GM12864 (cell line): ENCODE results near the gene DMAP1.

ENCODE experiments used
- DNase-seq: peaks from one replicate; pipeline ENCODE4 v3.0.0-alpha.2; 2011; ENCODE audit warnings: low read depth
- H3K4me3 ChIP-seq: 2 replicates; pipeline ENCODE4 v1.5.1; 2011; ENCODE audit warnings: mild to moderate bottlenecking, low read depth, low read length, control low read depth
- TF ChIP-seq, protein P1 (sequence below): IDR thresholded peaks from 2 replicates; pipeline ENCODE4 v1.5.1; 2011; ENCODE audit warnings: low read depth, mild to moderate bottlenecking, moderate library complexity, low read length, control low read depth, inconsistent platforms; ENCODE audit errors: missing control alignments

The DMAP1 gene

DNA sequence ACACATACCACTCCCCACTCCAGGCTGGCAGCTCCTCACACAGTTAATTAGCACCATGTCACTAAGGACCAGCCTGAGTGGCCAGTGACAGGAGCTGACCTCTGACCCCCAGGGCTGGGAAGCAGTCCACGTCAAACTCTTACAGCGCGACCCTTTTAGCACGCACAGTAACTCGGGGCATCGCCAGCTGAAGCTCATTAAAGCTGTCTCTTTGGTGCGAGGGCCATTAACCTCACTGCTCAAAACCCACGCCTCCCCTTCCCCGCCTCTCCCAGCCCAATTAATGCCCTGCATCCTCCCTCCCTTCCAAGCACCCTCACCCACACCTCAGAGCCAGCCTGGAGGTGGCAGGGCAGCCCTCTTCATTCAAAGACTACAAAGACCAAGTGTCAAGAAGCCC is 31.7 kb downstream of the DMAP1 start:
- no peak overlapping the region for H3K4me3 ChIP-seq
- TF ChIP-seq, protein P1, sequence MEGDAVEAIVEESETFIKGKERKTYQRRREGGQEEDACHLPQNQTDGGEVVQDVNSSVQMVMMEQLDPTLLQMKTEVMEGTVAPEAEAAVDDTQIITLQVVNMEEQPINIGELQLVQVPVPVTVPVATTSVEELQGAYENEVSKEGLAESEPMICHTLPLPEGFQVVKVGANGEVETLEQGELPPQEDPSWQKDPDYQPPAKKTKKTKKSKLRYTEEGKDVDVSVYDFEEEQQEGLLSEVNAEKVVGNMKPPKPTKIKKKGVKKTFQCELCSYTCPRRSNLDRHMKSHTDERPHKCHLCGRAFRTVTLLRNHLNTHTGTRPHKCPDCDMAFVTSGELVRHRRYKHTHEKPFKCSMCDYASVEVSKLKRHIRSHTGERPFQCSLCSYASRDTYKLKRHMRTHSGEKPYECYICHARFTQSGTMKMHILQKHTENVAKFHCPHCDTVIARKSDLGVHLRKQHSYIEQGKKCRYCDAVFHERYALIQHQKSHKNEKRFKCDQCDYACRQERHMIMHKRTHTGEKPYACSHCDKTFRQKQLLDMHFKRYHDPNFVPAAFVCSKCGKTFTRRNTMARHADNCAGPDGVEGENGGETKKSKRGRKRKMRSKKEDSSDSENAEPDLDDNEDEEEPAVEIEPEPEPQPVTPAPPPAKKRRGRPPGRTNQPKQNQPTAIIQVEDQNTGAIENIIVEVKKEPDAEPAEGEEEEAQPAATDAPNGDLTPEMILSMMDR: no peak
- no peak for DNase-seq

DNA sequence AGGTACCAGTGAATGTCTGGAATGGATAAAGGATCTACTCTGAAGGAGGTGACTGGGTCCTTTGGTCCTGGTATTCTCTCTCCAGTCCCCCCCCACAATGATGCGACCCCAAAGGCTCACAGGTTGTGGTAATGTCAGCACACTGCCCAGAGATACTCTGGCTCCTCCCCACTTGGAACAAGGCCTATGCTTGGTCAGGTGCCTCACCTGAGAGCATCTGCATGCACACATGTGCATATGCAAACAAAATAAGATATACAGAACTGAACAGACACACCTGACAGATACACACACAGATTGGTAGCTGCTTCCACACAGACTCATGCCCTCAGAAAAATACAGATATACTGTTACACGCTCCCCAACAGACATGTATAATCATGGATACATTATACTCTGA is 33.5 kb downstream of the DMAP1 start:
- TF ChIP-seq, protein P1: no peak
- no peak overlapping the region for H3K4me3 ChIP-seq
- DNase-seq: no peak

DNA sequence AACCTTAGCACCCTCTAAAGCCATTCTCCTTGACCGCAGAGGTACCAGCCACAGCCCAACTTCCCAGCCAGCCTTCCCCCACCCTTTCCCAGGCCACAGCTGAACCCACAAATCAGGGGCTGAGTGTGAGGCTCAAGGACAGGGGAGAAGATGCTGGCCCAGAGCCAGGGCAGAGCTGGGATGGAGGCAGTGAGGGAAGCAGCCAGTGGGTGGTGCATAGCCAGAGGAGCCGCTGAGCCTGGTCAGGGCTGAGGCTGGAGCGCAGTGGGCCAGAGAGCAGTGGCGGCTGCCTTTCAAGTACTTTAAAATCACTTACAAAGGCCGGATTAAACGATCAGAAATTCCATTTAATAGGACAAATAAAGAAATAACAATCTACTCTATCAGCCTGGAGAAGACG is 36.3 kb downstream of the DMAP1 start:
- TF ChIP-seq, protein P1: no peak
- no peak overlapping the region for H3K4me3 ChIP-seq
- DNase-seq: no peak

DNA sequence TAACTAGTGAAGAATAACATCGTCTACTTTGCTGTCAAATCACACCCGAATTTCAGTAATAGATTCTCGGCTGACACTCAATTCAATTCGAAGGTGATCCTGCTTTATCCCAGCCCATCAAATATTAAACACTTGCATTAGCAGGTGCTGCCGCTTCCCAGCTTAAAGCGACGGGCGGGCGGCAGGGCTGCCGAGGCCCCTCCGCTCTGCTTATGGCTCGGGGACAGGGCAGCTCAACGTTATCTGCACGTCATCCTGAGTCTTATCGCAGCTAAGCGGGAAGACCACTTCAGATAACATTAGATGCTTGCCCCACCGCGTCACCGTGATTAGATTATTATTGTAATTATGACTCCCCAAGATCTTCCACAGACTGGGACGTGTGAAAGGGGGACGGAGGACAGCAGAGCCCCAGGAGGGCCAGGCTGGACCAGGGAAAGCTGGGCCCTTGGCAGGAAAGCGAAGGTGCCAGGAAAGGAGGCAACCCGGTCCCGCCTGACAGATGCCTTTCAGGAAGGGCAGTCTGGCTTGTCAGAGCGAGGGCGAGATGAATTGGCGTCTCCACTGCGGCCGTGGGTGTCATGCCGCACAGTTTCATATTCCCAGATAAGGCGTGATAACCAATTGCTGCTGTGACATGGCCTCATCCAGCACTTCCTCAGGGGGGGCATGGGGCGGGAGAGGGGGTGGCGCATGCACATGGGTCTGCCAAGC is 37.0 kb downstream of the DMAP1 start:
- TF ChIP-seq, protein P1: no peak
- no peak overlapping the region for H3K4me3 ChIP-seq
- no peak for DNase-seq

DNA sequence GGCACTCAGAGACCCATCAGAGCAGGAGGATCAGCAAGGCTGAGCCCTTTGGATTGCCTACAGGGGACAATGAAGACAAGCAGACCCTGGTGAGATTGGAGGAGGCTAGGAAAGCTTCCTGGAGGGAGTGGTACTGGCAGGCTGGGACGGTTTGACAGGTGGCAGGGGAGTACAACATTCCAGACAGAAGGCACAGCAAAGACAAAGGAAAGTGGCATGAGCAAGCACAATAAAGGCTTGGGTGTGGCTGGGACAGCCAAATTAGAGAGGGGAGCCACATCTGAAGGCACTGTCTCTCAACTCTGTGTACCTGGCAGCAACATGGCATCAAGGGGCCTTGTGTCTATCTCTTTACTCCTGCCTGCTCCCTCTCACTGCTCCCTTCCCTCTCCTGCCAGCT is 38.2 kb downstream of the DMAP1 start:
- H3K4me3 ChIP-seq: no peak overlapping the region
- TF ChIP-seq, protein P1: no peak
- no peak for DNase-seq

DNA sequence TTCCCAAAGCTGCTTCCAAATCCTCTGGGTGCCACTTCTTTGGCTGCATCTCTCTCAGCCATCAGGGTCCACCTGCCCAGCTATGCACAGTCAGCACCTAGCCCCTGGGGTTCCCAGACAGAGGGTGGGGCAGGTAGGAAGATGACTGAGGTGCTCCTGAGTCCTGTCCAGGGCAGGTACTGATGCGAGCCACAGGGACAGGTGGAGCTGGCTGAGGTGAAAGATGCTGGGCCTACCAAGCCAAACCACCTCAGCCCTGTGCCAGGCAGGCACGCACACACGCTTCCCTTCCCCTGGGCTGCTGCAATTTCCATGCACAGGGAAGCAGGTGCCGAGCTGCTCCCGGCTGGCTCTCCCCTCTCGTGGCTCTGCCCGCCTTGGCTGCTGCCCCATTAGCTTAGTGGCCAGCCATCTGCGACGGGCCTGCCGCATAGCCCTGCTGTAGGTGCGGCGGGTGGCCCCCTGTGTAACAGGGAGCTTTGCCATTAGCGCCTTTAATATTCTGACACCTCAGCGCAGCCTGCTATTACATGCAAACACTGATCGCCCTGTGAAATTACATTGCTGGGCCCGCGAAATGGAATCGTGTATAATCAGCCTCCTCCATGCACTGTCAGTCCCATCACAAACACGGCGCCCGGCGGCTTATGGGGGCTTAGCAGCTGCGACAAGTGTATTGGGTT is 38.9 kb downstream of the DMAP1 start:
- TF ChIP-seq, protein P1: no peak
- H3K4me3 ChIP-seq: no peak overlapping the region
- no peak for DNase-seq

DNA sequence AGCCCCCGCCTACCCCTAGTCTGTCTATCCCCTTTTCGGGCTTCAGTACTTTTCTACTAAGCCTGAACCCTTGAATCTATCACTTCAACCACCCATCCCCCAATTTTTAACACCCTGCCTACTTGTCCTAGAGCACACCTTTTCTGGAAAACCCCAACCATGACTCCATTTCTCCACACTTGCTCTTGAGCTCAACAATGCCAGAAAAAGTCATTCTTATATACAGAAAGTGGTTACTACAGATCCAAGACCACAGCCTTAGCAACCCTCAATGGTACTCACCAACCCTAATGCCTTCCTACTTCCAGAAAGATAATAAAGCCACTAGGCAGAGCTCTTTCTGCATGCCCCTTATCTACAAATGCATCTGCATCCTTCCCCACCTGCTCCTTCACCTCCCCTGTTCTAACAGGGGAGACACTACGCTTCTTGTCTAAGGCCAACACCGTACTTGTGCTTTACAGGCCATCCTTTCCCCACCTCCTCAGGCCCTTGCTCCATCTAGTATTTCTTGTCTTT is 41.2 kb downstream of the DMAP1 start:
- no peak overlapping the region for H3K4me3 ChIP-seq
- DNase-seq: no peak
- TF ChIP-seq, protein P1: no peak
